ENCODE results near the gene RSPH4A. TPM values are rescaled to one million over a fixed set of nuclear protein-coding genes. Genes with fewer than 3 reads are reported as not detected.

RSPH4A gene
- total and polyA plus RNA-seq, 2 of the 8 experiments (the other 6 are each of a cell fraction or from before 2014, with no cell fraction given): 0.38 to 0.52 TPM

DNA sequence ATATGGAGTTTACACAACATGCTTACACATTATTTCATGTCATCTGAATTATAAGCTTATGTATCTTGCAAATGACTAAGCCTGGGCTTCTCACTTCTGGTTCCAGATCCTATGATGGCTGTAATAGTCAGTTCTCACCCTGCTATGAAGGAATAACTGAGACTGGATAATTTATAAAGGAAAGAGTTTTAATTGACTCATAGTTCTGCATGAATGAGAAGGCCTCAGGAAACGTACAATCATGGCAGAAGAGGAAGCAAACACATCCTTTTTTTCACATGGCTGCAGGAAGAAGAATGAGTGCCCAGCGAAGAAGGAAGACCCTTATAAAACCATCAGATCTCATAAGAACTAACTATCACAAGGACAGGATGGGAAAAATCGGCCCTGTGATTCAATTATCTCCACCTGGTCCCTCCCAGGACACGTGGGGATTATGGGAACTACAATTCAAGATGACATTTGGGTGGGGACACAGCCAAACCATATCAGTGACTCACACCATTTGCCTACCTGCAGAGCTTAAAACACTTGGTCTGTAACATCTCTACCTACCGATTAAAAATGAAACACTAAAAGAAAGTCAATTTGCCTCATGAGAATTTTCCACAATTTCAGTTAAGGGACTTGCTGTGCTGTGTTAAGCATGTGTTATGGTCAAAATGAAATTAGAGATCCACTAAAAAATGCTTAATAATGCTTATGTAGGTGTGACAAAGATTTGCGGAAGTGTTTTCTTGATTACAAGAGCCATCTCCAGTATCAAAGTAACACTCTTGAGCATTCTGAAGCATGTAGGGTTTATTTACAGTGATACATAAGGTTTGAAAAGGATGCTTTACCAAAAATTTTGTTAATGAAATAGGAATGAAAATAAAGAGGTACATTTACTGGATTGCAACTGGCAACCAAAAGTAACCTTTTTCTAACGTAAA lies 47.2 kb upstream of the RSPH4A start (continued):
- TF ChIP-seq, protein P1, sequence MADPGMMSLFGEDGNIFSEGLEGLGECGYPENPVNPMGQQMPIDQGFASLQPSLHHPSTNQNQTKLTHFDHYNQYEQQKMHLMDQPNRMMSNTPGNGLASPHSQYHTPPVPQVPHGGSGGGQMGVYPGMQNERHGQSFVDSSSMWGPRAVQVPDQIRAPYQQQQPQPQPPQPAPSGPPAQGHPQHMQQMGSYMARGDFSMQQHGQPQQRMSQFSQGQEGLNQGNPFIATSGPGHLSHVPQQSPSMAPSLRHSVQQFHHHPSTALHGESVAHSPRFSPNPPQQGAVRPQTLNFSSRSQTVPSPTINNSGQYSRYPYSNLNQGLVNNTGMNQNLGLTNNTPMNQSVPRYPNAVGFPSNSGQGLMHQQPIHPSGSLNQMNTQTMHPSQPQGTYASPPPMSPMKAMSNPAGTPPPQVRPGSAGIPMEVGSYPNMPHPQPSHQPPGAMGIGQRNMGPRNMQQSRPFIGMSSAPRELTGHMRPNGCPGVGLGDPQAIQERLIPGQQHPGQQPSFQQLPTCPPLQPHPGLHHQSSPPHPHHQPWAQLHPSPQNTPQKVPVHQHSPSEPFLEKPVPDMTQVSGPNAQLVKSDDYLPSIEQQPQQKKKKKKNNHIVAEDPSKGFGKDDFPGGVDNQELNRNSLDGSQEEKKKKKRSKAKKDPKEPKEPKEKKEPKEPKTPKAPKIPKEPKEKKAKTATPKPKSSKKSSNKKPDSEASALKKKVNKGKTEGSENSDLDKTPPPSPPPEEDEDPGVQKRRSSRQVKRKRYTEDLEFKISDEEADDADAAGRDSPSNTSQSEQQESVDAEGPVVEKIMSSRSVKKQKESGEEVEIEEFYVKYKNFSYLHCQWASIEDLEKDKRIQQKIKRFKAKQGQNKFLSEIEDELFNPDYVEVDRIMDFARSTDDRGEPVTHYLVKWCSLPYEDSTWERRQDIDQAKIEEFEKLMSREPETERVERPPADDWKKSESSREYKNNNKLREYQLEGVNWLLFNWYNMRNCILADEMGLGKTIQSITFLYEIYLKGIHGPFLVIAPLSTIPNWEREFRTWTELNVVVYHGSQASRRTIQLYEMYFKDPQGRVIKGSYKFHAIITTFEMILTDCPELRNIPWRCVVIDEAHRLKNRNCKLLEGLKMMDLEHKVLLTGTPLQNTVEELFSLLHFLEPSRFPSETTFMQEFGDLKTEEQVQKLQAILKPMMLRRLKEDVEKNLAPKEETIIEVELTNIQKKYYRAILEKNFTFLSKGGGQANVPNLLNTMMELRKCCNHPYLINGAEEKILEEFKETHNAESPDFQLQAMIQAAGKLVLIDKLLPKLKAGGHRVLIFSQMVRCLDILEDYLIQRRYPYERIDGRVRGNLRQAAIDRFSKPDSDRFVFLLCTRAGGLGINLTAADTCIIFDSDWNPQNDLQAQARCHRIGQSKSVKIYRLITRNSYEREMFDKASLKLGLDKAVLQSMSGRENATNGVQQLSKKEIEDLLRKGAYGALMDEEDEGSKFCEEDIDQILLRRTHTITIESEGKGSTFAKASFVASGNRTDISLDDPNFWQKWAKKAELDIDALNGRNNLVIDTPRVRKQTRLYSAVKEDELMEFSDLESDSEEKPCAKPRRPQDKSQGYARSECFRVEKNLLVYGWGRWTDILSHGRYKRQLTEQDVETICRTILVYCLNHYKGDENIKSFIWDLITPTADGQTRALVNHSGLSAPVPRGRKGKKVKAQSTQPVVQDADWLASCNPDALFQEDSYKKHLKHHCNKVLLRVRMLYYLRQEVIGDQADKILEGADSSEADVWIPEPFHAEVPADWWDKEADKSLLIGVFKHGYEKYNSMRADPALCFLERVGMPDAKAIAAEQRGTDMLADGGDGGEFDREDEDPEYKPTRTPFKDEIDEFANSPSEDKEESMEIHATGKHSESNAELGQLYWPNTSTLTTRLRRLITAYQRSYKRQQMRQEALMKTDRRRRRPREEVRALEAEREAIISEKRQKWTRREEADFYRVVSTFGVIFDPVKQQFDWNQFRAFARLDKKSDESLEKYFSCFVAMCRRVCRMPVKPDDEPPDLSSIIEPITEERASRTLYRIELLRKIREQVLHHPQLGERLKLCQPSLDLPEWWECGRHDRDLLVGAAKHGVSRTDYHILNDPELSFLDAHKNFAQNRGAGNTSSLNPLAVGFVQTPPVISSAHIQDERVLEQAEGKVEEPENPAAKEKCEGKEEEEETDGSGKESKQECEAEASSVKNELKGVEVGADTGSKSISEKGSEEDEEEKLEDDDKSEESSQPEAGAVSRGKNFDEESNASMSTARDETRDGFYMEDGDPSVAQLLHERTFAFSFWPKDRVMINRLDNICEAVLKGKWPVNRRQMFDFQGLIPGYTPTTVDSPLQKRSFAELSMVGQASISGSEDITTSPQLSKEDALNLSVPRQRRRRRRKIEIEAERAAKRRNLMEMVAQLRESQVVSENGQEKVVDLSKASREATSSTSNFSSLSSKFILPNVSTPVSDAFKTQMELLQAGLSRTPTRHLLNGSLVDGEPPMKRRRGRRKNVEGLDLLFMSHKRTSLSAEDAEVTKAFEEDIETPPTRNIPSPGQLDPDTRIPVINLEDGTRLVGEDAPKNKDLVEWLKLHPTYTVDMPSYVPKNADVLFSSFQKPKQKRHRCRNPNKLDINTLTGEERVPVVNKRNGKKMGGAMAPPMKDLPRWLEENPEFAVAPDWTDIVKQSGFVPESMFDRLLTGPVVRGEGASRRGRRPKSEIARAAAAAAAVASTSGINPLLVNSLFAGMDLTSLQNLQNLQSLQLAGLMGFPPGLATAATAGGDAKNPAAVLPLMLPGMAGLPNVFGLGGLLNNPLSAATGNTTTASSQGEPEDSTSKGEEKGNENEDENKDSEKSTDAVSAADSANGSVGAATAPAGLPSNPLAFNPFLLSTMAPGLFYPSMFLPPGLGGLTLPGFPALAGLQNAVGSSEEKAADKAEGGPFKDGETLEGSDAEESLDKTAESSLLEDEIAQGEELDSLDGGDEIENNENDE (IDR thresholded peaks at IDR 0.05; ENCODE audit: insufficient replicate concordance, low read length): no peak
- no peak for TF ChIP-seq KDM1A (IDR thresholded peaks at IDR 0.05; ENCODE audit: borderline replicate concordance, low read length)
- TF ChIP-seq, protein P2, sequence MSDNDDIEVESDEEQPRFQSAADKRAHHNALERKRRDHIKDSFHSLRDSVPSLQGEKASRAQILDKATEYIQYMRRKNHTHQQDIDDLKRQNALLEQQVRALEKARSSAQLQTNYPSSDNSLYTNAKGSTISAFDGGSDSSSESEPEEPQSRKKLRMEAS (IDR thresholded peaks at IDR 0.05): no peak
- TF ChIP-seq SP2 (IDR thresholded peaks at IDR 0.05; ENCODE audit: low read length): no peak
- TF ChIP-seq TEAD4 (IDR thresholded peaks at IDR 0.05; ENCODE audit: low read depth, low read length): no peak
- no peak for TF ChIP-seq CHD1 (IDR thresholded peaks at IDR 0.05; ENCODE audit: low read depth, low read length)
- no peak for TF ChIP-seq KDM4A (IDR thresholded peaks at IDR 0.05; ENCODE audit: low read depth, low read length, severe bottlenecking)
- TF ChIP-seq BCL11A (IDR thresholded peaks at IDR 0.05; ENCODE audit: low read depth in 2 of 2, low read length in 2 of 2): no peak
- no peak for TF ChIP-seq NANOG (IDR thresholded peaks at IDR 0.05; ENCODE audit: insufficient read depth, low read depth, low read length, poor library complexity, severe bottlenecking)

Measured in H1 (cell line).